GM21529 (cell line): ENCODE data around the gene LIMS1.

ENCODE experiments used
- ATAC-seq: cut with Tn5 transposase; IDR thresholded peaks from one replicate; pipeline ENCODE4 v1.9.1; 2021; ENCODE audit not compliant: unreplicated experiment

The LIMS1 gene

GRCh38 chr2:108613261-108614042, 79.2 kb downstream of the LIMS1 start:
- no peak for ATAC-seq

- no peak for ATAC-seq
Observed at GRCh38 chr2:108614043-108614545, 79.8 kb downstream of the LIMS1 start.

- ATAC-seq, result no peak
Observed at GRCh38 chr2:108614659-108615058, 80.4 kb downstream of the LIMS1 start.

- no peak for ATAC-seq
Observed at GRCh38 chr2:108615480-108616090, 81.3 kb downstream of the LIMS1 start.

- no peak for ATAC-seq
Observed at GRCh38 chr2:108616318-108616717, 82.0 kb downstream of the LIMS1 start.

- no peak for ATAC-seq
Observed at GRCh38 chr2:108616751-108617161, 82.5 kb downstream of the LIMS1 start.

DNA sequence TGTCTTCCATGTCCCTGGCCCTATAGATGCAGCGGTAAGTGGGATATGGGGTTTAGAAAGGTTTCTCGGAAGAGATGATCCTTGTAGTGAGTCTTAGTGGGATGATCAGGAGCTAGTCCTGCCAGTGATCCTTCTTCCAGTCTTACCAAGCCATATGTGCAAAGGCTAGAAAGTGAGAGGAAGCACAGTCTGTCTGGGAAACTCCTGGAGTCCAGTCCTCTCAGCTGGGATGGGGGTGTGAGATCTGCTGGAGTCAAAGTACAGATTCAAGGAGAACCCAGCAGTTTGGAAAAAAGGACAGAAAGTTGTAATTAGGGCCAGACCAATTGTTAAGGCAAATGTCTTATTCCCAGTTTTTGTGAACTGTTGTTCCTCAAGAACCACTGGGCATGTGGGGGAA, 83.3 kb downstream of the LIMS1 start:
- ATAC-seq, result no peak

- ATAC-seq, result no peak
Observed at GRCh38 chr2:108619925-108620620, 85.8 kb downstream of the LIMS1 start.

GRCh38 chr2:108620656-108621055, 86.4 kb downstream of the LIMS1 start:
- ATAC-seq, result no peak

DNA sequence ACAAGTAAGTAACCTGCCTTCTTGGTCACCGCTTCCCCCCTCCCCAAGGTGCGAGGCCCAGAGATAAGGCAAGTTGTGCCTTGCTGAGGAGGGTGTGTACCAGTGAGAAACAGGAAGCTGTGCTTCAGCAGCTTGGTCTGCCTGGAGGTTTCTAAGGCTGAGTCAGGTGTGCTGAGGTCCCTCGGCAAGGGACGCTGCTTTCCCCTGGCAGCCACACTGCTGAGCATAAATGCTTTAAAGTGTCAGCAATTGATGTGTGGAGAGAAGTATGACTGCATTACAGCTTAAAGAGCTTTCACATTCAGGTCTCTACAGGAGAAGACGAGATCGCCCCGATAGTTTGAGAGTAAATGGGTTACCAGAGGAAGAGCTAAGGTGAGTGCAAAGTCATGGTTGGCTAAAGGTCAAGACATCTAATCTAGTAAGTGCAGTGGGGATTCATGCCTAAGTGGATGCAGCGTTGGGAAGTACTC, 86.9 kb downstream of the LIMS1 start:
- peak; percentile 99 for ATAC-seq

DNA sequence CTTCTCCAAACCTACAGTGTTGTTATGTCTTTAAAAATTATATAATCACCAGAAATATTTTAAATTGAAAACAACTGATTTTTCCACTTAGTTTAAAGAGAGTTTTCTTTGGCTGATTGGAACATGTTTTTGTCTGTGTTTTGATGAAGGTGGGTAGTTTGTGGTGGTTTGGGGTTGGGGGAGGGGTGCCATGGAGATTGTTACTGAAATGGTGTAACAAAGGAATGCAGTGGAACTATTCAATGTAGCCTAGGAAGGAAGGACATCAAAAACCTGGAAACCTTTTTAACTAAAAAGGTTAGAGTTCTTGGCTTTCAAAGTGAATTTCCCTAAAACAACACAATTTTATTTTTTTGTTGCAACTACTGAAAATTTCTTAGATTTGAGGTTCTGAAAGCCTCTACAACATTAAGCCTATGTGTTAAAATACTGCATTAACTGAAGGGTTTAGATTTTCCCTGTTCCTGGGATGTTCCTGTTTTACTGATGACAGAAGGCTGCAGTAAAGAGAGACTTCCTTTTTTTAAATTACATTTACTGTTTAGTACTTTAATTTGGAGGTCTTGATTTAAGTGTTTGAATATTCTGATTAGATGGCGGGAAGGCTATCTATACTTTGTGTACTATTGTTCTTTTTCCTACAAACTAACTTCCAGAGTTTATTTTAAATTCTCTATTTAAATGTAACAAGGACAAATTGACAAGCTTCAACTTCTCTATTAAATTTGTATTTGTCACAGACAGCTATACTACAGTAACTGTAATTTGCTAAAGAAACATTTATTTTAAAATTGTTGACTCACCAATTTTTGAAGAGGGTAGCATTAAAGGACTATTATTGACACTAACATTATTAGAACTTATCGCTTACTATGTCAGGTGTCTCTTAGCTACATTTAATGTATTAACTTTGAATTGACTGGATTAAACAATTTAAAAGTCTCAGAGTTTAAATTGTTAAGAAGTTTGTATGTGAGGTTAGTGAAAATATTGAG, 87.7 kb downstream of the LIMS1 start:
- no peak for ATAC-seq

- no peak for ATAC-seq
Observed at GRCh38 chr2:108623616-108624015, 89.3 kb downstream of the LIMS1 start.

DNA sequence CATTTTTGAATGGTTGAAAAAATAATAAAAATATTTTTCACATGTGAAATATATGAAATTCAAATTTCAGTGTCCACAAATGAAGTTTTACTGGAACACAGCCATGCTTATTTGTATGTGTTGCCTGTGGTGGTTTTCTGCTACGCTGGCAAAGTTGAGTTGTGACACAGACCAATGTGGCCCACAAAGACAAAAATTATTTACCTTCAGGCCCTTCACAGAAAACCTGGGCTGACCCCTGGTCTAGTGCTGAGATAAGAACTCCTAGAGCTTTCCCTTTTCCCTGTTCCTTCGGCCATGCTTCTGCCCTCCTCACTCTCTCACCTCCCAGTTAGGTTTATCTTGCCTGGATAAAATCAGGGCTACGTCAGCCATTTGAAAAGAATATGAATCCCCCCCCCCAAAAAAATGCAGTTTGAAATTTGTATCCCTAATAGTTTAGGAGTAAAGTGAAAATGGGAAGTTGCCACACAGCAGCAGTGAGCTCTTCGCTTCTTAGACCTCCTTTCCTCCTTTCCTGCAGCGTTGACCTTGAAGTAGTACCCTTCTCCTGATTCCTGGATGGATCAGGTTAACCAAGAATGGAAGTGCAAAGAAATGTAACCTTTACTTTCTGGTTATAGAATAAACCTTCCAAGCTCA, 91.0 kb downstream of the LIMS1 start:
- ATAC-seq, result no peak

DNA sequence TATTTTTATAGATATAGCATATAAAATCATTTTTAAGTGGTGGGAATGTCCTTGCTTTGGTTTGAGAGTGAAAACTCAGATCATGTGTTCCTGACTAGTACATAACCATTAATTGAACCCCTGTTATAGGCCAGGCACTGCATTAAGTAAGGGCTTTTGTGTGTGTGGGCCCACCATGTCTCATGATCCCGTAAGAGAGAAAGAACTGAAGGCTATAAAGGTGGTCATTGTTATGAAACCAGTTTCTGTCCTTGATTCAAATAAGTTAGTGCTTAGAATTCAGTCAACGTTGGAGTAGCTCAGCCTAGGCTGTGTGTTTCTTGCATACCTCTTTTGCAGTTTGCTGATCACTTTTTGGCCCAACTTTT, 91.5 kb downstream of the LIMS1 start:
- no peak for ATAC-seq

GRCh38 chr2:108626995-108627394, 92.7 kb downstream of the LIMS1 start:
- ATAC-seq, result no peak

DNA sequence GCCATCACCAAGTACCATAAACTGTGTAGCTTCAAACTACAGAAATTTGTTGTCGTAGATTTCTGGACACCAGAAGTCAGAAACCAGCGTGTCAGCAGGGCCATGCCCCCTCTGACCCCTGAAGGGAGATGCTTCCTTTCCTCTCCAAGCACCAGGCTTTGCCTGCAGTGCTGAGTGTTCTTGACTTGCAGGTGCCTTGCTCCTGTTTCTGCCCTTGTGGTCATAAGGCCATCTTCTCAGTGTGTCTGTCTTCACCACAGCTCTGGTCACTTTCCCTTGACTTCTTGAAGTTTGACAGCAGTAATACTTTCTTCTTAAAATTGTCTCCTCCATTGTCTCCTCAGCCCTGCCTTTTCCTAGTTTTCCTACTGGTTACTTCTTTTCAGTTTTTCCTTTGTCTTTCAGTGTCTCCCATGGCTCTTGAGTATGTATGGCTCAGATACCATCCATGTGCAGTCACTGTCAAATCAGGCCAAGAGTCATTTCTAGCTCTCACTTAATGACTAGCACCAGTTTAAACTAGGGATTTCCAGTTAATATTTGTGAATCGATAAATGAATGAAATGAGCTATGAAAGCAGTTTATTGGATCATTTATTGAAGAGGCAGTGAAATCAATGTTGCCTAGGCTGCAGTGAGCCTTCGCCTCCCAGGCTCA, 93.8 kb downstream of the LIMS1 start:
- no peak for ATAC-seq

- ATAC-seq, result no peak
Observed at GRCh38 chr2:108628936-108629335, 94.7 kb downstream of the LIMS1 start.

DNA sequence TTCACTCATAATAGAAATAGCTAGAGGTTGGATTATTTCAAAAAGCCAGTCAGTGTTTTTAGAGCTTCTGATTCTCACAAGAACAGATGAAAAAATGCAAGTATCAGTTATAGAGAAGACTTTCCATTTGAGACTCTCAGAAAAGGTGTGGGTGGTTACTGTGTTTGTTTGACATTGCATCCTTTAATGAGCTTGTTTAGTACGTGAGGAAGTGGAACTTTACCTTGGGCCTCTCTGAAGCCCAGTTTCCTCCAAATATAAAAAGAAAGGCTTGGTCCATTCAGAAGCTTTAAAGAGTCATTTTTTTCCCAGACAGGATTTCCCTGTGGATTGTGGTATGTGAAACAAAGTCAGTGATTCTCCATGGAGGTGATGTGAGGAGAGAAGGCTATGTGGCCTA, 95.1 kb downstream of the LIMS1 start:
- ATAC-seq, result peak; percentile 87

DNA sequence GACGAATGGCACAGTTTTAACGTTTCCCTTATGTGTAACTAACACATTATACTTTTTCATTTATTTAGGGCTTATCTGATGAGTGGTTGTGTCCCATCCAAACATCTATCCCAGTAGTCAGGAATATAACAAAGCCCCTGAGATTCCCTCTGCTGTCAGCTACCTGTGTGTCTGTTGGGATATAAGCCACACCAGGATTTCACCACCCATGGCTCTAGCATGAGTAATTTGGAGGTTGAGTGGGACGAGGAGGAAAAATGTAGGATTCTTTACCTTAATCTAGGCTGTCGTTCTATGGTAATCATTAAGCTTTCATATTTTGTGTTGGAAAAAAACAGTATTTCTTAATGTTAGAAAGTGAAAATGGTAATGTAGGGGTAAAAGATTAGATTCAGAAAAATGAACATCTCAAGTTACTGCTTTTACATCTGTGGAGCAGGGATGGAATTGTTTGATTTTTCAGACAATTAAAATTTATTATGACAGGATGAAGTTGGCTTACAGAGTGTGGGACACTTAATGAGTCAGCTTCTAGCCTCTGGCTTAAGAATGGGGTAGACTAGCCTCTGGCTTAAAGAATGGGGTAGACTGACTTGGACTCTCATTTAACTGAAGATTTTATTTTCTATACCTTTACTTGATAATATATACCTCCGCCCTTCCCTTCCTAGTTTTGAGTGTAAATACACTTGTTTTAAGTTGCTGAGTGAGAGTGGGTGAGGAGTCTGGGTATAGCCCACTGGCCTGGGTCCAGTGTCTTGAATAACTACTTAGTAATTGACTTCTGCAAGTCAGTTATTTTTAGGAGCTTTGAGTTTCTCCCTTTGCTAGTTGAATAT, 96.5 kb downstream of the LIMS1 start:
- no peak for ATAC-seq
